OCI-LY1 (cell line): ENCODE measurements around the gene EDC3.

Experiments
- EZH2 ChIP-seq: fragments of 200-600 bp; sonication (generic), shearing (Covaris generic); IDR thresholded peaks from 2 replicates; pipeline ENCODE4 v1.8.0; 2017; ENCODE audit warnings: borderline replicate concordance, mixed run types, mild to moderate bottlenecking, antibody characterized with exemption, low read length, moderate library complexity, mixed read lengths
- TF ChIP-seq, protein P1 (sequence below): fragments of 200-600 bp; sonication (generic), shearing (Covaris generic); IDR thresholded peaks from 2 replicates; pipeline ENCODE4 v1.5.1; 2017; ENCODE audit warnings: mild to moderate bottlenecking, antibody characterized with exemption, low read length, moderate library complexity, mixed read lengths

DNA sequence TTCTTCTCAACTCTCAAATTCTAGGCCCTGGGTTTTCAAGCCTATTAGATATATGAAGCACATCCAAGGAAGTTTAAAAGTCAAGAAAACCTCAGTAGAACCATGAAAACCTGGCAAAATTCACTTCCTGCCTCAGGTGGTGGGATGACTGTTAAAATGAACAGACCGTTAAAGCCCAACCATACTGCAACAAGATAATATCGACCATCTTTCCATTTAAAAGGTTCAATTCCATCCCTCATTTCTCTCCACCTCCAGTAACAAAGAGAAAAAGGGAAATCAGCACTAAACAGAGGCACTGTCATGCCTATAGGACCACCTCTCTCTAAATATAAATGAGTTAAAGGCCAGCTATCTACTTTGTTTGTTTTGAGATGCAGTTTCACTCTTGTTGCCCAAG lies 31.2 kb downstream of the EDC3 start:
- TF ChIP-seq, protein P1, sequence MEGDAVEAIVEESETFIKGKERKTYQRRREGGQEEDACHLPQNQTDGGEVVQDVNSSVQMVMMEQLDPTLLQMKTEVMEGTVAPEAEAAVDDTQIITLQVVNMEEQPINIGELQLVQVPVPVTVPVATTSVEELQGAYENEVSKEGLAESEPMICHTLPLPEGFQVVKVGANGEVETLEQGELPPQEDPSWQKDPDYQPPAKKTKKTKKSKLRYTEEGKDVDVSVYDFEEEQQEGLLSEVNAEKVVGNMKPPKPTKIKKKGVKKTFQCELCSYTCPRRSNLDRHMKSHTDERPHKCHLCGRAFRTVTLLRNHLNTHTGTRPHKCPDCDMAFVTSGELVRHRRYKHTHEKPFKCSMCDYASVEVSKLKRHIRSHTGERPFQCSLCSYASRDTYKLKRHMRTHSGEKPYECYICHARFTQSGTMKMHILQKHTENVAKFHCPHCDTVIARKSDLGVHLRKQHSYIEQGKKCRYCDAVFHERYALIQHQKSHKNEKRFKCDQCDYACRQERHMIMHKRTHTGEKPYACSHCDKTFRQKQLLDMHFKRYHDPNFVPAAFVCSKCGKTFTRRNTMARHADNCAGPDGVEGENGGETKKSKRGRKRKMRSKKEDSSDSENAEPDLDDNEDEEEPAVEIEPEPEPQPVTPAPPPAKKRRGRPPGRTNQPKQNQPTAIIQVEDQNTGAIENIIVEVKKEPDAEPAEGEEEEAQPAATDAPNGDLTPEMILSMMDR: no peak
- TF ChIP-seq EZH2: no peak
